HEK293 (cell line): ENCODE data around the gene PALD1.

Source experiments
- EGR2 ChIP-seq: fragments of 450-650 bp; formaldehyde crosslinking; IDR thresholded peaks from 2 replicates; pipeline ENCODE4 v1.5.1; 2016; ENCODE audit warnings: low read depth, missing biosample characterization, missing genetic modification characterization
- FEZF1 ChIP-seq: fragments of 450-650 bp; formaldehyde crosslinking; IDR thresholded peaks from 2 replicates; pipeline ENCODE4 v1.5.1; 2016; ENCODE audit warnings: missing biosample characterization, missing genetic modification characterization
- GFI1B ChIP-seq: fragments of 450-650 bp; formaldehyde crosslinking; IDR thresholded peaks from 2 replicates; pipeline ENCODE4 v1.5.1; 2016; ENCODE audit warnings: missing biosample characterization, missing genetic modification characterization
- GLI4 ChIP-seq: fragments of 450-650 bp; formaldehyde crosslinking; IDR thresholded peaks from 2 replicates; pipeline ENCODE4 v1.5.1; 2016; ENCODE audit warnings: missing biosample characterization, missing genetic modification characterization
- HOXD13 ChIP-seq: sonication (generic); formaldehyde crosslinking; IDR thresholded peaks from 2 replicates; pipeline ENCODE4 v1.8.0; 2022; ENCODE audit warnings: missing genetic modification reagents, borderline replicate concordance
- SP2 ChIP-seq: fragments of 450-650 bp; formaldehyde crosslinking; IDR thresholded peaks from 2 replicates; pipeline ENCODE4 v1.5.1; 2016; ENCODE audit warnings: missing biosample characterization, missing genetic modification characterization
- ZBTB20 ChIP-seq: fragments of 450-650 bp; formaldehyde crosslinking; IDR thresholded peaks from 2 replicates; pipeline ENCODE4 v1.5.1; 2016; ENCODE audit warnings: missing biosample characterization, missing genetic modification characterization
- ZBTB7A ChIP-seq: fragments of 450-650 bp; formaldehyde crosslinking; IDR thresholded peaks from 2 replicates; pipeline ENCODE4 v1.5.1; 2016; ENCODE audit warnings: low read depth, missing biosample characterization, missing genetic modification characterization
- ZFP3 ChIP-seq: fragments of 450-650 bp; formaldehyde crosslinking; IDR thresholded peaks from 2 replicates; pipeline ENCODE4 v1.5.1; 2016; ENCODE audit warnings: low read depth, missing biosample characterization, missing genetic modification characterization
- ZFP41 ChIP-seq: fragments of 450-650 bp; formaldehyde crosslinking; IDR thresholded peaks from 2 replicates; pipeline ENCODE4 v1.5.1; 2016; ENCODE audit warnings: missing biosample characterization, missing genetic modification characterization, borderline replicate concordance
- ZFP69B ChIP-seq: fragments of 450-650 bp; formaldehyde crosslinking; IDR thresholded peaks from 2 replicates; pipeline ENCODE4 v1.5.1; 2016; ENCODE audit warnings: missing biosample characterization, missing genetic modification characterization
- ZNF114 ChIP-seq: fragments of 450-650 bp; formaldehyde crosslinking; IDR thresholded peaks from 2 replicates; pipeline ENCODE4 v1.5.0; 2017; ENCODE audit warnings: missing biosample characterization, missing genetic modification characterization
- ZNF146 ChIP-seq: fragments of 450-650 bp; formaldehyde crosslinking; IDR thresholded peaks from 2 replicates; pipeline ENCODE4 v1.5.1; 2016; ENCODE audit warnings: missing biosample characterization, missing genetic modification characterization
- ZNF16 ChIP-seq: fragments of 450-650 bp; formaldehyde crosslinking; IDR thresholded peaks from 2 replicates; pipeline ENCODE4 v1.5.1; 2016; ENCODE audit warnings: low read depth, missing biosample characterization, missing genetic modification characterization
- ZNF2 ChIP-seq: fragments of 450-650 bp; formaldehyde crosslinking; IDR thresholded peaks from 2 replicates; pipeline ENCODE4 v1.5.1; 2016; ENCODE audit warnings: missing biosample characterization, missing genetic modification characterization
- ZNF223 ChIP-seq: fragments of 450-650 bp; formaldehyde crosslinking; IDR thresholded peaks from 2 replicates; pipeline ENCODE4 v1.5.1; 2016; ENCODE audit warnings: missing biosample characterization, missing genetic modification characterization
- ZNF280D ChIP-seq: fragments of 450-650 bp; formaldehyde crosslinking; IDR thresholded peaks from 2 replicates; pipeline ENCODE4 v1.5.1; 2016; ENCODE audit warnings: missing biosample characterization, missing genetic modification characterization
- ZNF366 ChIP-seq: fragments of 450-650 bp; formaldehyde crosslinking; conservative IDR thresholded peaks from 2 replicates; pipeline ENCODE4 v1.5.1; 2016; ENCODE audit warnings: missing biosample characterization, missing genetic modification characterization
- ZNF501 ChIP-seq: fragments of 450-650 bp; formaldehyde crosslinking; IDR thresholded peaks from 2 replicates; pipeline ENCODE4 v1.5.1; 2016; ENCODE audit warnings: missing biosample characterization, missing genetic modification characterization
- ZNF585B ChIP-seq: fragments of 450-650 bp; formaldehyde crosslinking; IDR thresholded peaks from 2 replicates; pipeline ENCODE4 v1.5.1; 2016; ENCODE audit warnings: missing biosample characterization, missing genetic modification characterization
- ZNF777 ChIP-seq: fragments of 450-650 bp; formaldehyde crosslinking; IDR thresholded peaks from 2 replicates; pipeline ENCODE4 v1.5.1; 2017; ENCODE audit warnings: missing biosample characterization, missing genetic modification characterization, borderline replicate concordance
- ZSCAN5A ChIP-seq: fragments of 450-650 bp; formaldehyde crosslinking; IDR thresholded peaks from 2 replicates; pipeline ENCODE4 v1.5.1; 2016; ENCODE audit warnings: missing biosample characterization, missing genetic modification characterization
- TF ChIP-seq, protein P1 (sequence below): fragments of 450-650 bp; formaldehyde crosslinking; IDR thresholded peaks from 2 replicates; pipeline ENCODE4 v1.5.1; 2016; ENCODE audit warnings: missing biosample characterization, missing genetic modification characterization, borderline replicate concordance
- TF ChIP-seq, protein P2 (sequence below): fragments of 450-650 bp; formaldehyde crosslinking; IDR thresholded peaks from 2 replicates; pipeline ENCODE4 v1.5.1; 2016; ENCODE audit warnings: missing biosample characterization, missing genetic modification characterization
- TF ChIP-seq, protein P3 (sequence below): fragments of 450-650 bp; IDR thresholded peaks from 2 replicates; pipeline ENCODE4 v1.5.1; 2018; ENCODE audit warnings: missing biosample characterization, mild to moderate bottlenecking, missing genetic modification characterization
- TF ChIP-seq, protein P4 (sequence below): fragments of 450-650 bp; formaldehyde crosslinking; IDR thresholded peaks from 2 replicates; pipeline ENCODE4 v1.5.1; 2016; ENCODE audit warnings: missing biosample characterization, missing genetic modification characterization

PALD1 gene

DNA sequence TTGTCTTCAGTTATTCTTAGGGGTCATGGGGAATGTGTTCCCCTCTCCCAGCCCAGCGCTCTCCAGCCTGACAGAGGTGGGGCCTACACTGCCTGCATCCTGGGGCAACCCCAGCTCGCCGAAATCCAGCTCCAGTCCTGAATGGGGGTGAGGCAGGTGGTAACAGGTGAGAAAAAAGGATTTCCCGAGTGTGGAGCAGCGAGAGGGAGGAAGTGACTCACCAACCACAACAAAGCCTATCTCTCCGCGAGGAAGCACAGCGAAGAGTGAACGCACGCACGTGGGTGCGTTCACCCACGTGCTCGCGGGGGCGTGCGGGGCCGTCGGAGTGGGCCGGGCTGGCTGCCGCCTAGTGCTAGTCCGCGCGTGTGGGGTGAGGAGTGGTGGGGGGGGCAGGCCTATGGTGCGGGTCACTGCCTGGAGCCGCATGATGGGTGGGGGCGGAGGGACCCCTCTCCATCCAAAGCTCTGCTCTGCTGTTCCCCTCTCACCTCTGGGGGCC is 855 bp upstream of the PALD1 start (continued):
- TF ChIP-seq, protein P1, sequence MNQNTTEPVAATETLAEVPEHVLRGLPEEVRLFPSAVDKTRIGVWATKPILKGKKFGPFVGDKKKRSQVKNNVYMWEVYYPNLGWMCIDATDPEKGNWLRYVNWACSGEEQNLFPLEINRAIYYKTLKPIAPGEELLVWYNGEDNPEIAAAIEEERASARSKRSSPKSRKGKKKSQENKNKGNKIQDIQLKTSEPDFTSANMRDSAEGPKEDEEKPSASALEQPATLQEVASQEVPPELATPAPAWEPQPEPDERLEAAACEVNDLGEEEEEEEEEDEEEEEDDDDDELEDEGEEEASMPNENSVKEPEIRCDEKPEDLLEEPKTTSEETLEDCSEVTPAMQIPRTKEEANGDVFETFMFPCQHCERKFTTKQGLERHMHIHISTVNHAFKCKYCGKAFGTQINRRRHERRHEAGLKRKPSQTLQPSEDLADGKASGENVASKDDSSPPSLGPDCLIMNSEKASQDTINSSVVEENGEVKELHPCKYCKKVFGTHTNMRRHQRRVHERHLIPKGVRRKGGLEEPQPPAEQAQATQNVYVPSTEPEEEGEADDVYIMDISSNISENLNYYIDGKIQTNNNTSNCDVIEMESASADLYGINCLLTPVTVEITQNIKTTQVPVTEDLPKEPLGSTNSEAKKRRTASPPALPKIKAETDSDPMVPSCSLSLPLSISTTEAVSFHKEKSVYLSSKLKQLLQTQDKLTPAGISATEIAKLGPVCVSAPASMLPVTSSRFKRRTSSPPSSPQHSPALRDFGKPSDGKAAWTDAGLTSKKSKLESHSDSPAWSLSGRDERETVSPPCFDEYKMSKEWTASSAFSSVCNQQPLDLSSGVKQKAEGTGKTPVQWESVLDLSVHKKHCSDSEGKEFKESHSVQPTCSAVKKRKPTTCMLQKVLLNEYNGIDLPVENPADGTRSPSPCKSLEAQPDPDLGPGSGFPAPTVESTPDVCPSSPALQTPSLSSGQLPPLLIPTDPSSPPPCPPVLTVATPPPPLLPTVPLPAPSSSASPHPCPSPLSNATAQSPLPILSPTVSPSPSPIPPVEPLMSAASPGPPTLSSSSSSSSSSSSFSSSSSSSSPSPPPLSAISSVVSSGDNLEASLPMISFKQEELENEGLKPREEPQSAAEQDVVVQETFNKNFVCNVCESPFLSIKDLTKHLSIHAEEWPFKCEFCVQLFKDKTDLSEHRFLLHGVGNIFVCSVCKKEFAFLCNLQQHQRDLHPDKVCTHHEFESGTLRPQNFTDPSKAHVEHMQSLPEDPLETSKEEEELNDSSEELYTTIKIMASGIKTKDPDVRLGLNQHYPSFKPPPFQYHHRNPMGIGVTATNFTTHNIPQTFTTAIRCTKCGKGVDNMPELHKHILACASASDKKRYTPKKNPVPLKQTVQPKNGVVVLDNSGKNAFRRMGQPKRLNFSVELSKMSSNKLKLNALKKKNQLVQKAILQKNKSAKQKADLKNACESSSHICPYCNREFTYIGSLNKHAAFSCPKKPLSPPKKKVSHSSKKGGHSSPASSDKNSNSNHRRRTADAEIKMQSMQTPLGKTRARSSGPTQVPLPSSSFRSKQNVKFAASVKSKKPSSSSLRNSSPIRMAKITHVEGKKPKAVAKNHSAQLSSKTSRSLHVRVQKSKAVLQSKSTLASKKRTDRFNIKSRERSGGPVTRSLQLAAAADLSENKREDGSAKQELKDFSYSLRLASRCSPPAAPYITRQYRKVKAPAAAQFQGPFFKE (tag by site-specific recombination): no peak
- TF ChIP-seq ZNF16 (tag by site-specific recombination) (no peak), ZNF366 (tag by site-specific recombination) (peak; percentile 68), HOXD13 (CRISPR knock-in tag) (no peak), ZFP3 (tag by site-specific recombination) (no peak), ZBTB20 (tag by site-specific recombination) (no peak), GLI4 (tag by site-specific recombination) (no peak), ZNF501 (tag by site-specific recombination) (no peak), ZFP41 (no peak), ZNF114 (no peak), ZNF223 (tag by site-specific recombination) (no peak), ZNF280D (no peak), ZNF777 (tag by site-specific recombination) (peak; percentile 76; the same call in 1 of the 2 replicates), GFI1B (tag by site-specific recombination) (no peak), ZFP69B (tag by site-specific recombination) (peak; percentile 31; the same call in 1 of the 2 replicates), ZSCAN5A (tag by site-specific recombination) (no peak), EGR2 (tag by site-specific recombination) (peak; percentile 99), FEZF1 (no peak), ZNF146 (tag by site-specific recombination) (no peak), ZBTB7A (peak; percentile 38; the same call in 1 of the 2 replicates), SP2 (no peak; the same call in 1 of the 2 replicates), ZNF585B (tag by site-specific recombination) (no peak), ZNF2 (no peak)
- TF ChIP-seq, protein P2, sequence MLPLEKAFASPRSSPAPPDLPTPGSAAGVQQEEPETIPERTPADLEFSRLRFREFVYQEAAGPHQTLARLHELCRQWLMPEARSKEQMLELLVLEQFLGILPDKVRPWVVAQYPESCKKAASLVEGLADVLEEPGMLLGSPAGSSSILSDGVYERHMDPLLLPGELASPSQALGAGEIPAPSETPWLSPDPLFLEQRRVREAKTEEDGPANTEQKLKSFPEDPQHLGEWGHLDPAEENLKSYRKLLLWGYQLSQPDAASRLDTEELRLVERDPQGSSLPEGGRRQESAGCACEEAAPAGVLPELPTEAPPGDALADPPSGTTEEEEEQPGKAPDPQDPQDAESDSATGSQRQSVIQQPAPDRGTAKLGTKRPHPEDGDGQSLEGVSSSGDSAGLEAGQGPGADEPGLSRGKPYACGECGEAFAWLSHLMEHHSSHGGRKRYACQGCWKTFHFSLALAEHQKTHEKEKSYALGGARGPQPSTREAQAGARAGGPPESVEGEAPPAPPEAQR (tag by site-specific recombination): no peak
- TF ChIP-seq, protein P3, sequence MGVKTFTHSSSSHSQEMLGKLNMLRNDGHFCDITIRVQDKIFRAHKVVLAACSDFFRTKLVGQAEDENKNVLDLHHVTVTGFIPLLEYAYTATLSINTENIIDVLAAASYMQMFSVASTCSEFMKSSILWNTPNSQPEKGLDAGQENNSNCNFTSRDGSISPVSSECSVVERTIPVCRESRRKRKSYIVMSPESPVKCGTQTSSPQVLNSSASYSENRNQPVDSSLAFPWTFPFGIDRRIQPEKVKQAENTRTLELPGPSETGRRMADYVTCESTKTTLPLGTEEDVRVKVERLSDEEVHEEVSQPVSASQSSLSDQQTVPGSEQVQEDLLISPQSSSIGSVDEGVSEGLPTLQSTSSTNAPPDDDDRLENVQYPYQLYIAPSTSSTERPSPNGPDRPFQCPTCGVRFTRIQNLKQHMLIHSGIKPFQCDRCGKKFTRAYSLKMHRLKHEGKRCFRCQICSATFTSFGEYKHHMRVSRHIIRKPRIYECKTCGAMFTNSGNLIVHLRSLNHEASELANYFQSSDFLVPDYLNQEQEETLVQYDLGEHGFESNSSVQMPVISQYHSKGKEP (tag by site-specific recombination): no peak
- TF ChIP-seq, protein P4, sequence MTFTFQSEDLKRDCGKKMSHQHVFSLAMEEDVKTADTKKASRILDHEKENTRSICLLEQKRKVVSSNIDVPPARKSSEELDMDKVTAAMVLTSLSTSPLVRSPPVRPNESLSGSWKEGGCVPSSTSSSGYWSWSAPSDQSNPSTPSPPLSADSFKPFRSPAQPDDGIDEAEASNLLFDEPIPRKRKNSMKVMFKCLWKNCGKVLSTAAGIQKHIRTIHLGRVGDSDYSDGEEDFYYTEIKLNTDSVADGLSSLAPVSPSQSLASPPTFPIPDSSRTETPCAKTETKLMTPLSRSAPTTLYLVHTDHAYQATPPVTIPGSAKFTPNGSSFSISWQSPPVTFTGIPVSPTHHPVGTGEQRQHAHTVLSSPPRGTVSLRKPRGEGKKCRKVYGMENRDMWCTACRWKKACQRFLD: no peak
